ENCODE measurements around the gene U2AF2. TPM values are rescaled to one million over a fixed set of nuclear protein-coding genes. Genes with fewer than 3 reads are reported as not detected.

Gene U2AF2
- total and polyA plus RNA-seq, 2 experiments from 2014 or later = 73.1 to 233 TPM

- Histone ChIP-seq H3K4me2 (peak overlapping the region; percentile 60; the same call in 1 of the 2 replicates), H2AFZ (no peak overlapping the region), H3F3A (replicated peaks; ENCODE audit: low read depth) (peaks cover 22% of the 10 kb centered on the region), H3K27ac (ENCODE audit: low read depth) (peak overlapping the region; percentile 55; the same call in 1 of the 2 replicates), H3K4me3 (no peak overlapping the region), H4K20me1 (replicated peaks; ENCODE audit: insufficient read depth) (peaks cover 62% of the 10 kb centered on the region), H3K4me1 (ENCODE audit: insufficient read depth) (peaks cover 27% of the 10 kb centered on the region), H3K9me2 (ENCODE audit: insufficient read depth) (no peaks in the 10 kb centered on the region), H3K36me3 (ENCODE audit: insufficient read depth) (peaks cover 22% of the 10 kb centered on the region), H3K27me3 (ENCODE audit: insufficient read depth) (no peaks in the 10 kb centered on the region), H3K79me2 (replicated peaks; ENCODE audit: insufficient read depth) (peaks cover 86% of the 10 kb centered on the region)
- H3K9me3 Mint-ChIP-seq = no peaks in the 10 kb centered on the region; the same call in 1 of the 3 replicates
- peak overlapping the region; percentile 24 for H3K27ac Mint-ChIP-seq
- peak overlapping the region; percentile 35; the same call in 1 of the 3 replicates for H3K4me3 Mint-ChIP-seq
- peaks cover 36% of the 10 kb centered on the region for H3K4me1 Mint-ChIP-seq
- H3K36me3 Mint-ChIP-seq (ENCODE audit: low read depth) = peaks cover 71% of the 10 kb centered on the region
- DNase-seq (ENCODE audit: low spot score) (no peak), ATAC-seq (no peak)
- peaks cover 21% of the 10 kb centered on the region for H3K27me3 Mint-ChIP-seq (ENCODE audit: insufficient read depth, low read depth, poor library complexity)
- TF ChIP-seq STAT1 (IDR thresholded peaks at IDR 0.05; ENCODE audit: unreplicated experiment) (no peak), POLR2AphosphoS5 (IDR thresholded peaks at IDR 0.05; ENCODE audit: low read depth) (no peak), ZNF331 (CRISPR knock-in tag; IDR thresholded peaks at IDR 0.05; ENCODE audit: low read depth) (no peak), CREB1 (CRISPR knock-in tag; IDR thresholded peaks at IDR 0.05; ENCODE audit: low read depth) (no peak), NANOG (IDR thresholded peaks at IDR 0.05; ENCODE audit: borderline replicate concordance) (no peak), REST (IDR thresholded peaks at IDR 0.05; ENCODE audit: unreplicated experiment) (no peak), JUNB (IDR thresholded peaks at IDR 0.05; ENCODE audit: unreplicated experiment) (no peak), ZNF462 (CRISPR knock-in tag; IDR thresholded peaks at IDR 0.05) (no peak), EZH2 (IDR thresholded peaks at IDR 0.05; ENCODE audit: low read depth, unreplicated experiment) (no peak), EZH2phosphoT487 (IDR thresholded peaks at IDR 0.05; ENCODE audit: unreplicated experiment) (no peak), ZNF114 (CRISPR knock-in tag; IDR thresholded peaks at IDR 0.05) (no peak), ETS1 (IDR thresholded peaks at IDR 0.05) (no peak), CTCF (conservative IDR thresholded peaks at IDR 0.05; ENCODE audit: low read depth in 2 of 2) (no peak)
Measured at GRCh38 chr19:55658846-55659459, 4.1 kb downstream of the U2AF2 start.

Data from GM23338 (cell line).